HepG2 (cell line): ENCODE results near the gene SKP2. TPM values are rescaled to one million over a fixed set of nuclear protein-coding genes. Genes with fewer than 3 reads are reported as not detected.

Experiments
- ATAC-seq: fragments of 200-7000 bp; cut with Tn5 transposase; 3 replicates; pipeline ENCODE4 v1.9.1; 2020; ENCODE audit warnings: mild to moderate bottlenecking, moderate library complexity
- BruUV-seq: library from RNA; stranded (reverse); fragments of 400-500 nt; replicated peaks from 2 replicates; lab custom pipeline; 2021; lab: Mats Ljungman, UMichigan
- CTCF ChIA-PET: fragments of 300-600 bp; formaldehyde crosslinking; extraction: SDS; loops from one replicate; lab custom pipeline; 2021; ENCODE audit warnings: low total read pairs, inconsistent platforms, low intra/inter-chr PET ratio; lab: Yijun Ruan, JAX
- POLR2A ChIA-PET: fragments of 350-600 bp; sonication (Branson Sonifier 250); formaldehyde crosslinking; loops from one replicate; lab custom pipeline; 2020; ENCODE audit warnings: antibody characterized with exemption, inconsistent platforms; lab: Yijun Ruan, JAX
- DNase-seq: peaks from one replicate; pipeline ENCODE4 v3.0.0-alpha.2; 2015; ENCODE audit warnings: low spot score
- FAIRE-seq: peaks from 3 replicates; lab custom pipeline; 2011; peaks lifted over from hg19 to GRCh38; lab: Jason Lieb, UNC
- H2AFZ ChIP-seq: one replicate; pipeline ENCODE4 v1.6.1; 2011; ENCODE audit warnings: low read length, inconsistent platforms
- H3K27ac ChIP-seq: fragments of 300-600 bp; 3 replicates; pipeline ENCODE4 v1.8.0; 2011; ENCODE audit warnings: mixed run types, mild to moderate bottlenecking, mixed read lengths, low read length, inconsistent platforms; ENCODE audit not compliant: insufficient read depth; ENCODE audit errors: extremely low read length
- H3K27me3 ChIP-seq, 2 experiments: fragments of 200-600 bp in 1 of 2; 2 replicates in 1 of 2; 3 replicates in 1 of 2; pipeline versions ENCODE4 v1.6.0 to v1.8.0; 2011; ENCODE audit warnings: low read length in 2 of 2, mild to moderate bottlenecking in 2 of 2, moderate library complexity in 2 of 2, inconsistent platforms in 1 of 2; ENCODE audit not compliant: insufficient read depth in 2 of 2, control insufficient read depth in 1 of 2
- H3K36me3 ChIP-seq, 2 experiments: fragments of 200-600 bp in 1 of 2; replicated peaks in 1 of 2; 2 replicates in 1 of 2; 3 replicates in 1 of 2; pipeline versions ENCODE4 v1.5.1 to v1.8.0; 2011; ENCODE audit warnings: low read length in 2 of 2, inconsistent platforms in 1 of 2; ENCODE audit not compliant: insufficient read depth in 2 of 2, control insufficient read depth in 1 of 2
- H3K4me1 ChIP-seq: 2 replicates; pipeline ENCODE4 v1.5.1; 2012; ENCODE audit warnings: low read length, inconsistent platforms; ENCODE audit not compliant: insufficient read depth
- H3K4me2 ChIP-seq: 2 replicates; pipeline ENCODE4 v1.6.0; 2011; ENCODE audit warnings: low read depth, low read length, inconsistent platforms
- H3K4me3 ChIP-seq, 3 experiments: fragments of 200-600 bp in 1 of 3; sonication (generic), shearing (Covaris generic) in 1 of 3; replicated peaks in 1 of 3; 2 replicates each; pipeline ENCODE4 v1.5.1; 2011 to 2016; ENCODE audit warnings: low read length in 3 of 3, inconsistent platforms in 2 of 3, low read depth in 2 of 3, mild to moderate bottlenecking in 2 of 3, control low read depth in 1 of 3, mixed read lengths in 1 of 3; ENCODE audit not compliant: insufficient read depth in 1 of 3
- H3K79me2 ChIP-seq: one replicate; pipeline ENCODE4 v1.6.1; 2011; ENCODE audit warnings: low read length, inconsistent platforms; ENCODE audit not compliant: insufficient read depth
- H3K9ac ChIP-seq: 2 replicates; pipeline ENCODE4 v1.6.0; 2011; ENCODE audit warnings: mild to moderate bottlenecking, low read depth, low read length, inconsistent platforms; ENCODE audit not compliant: insufficient read depth
- H3K9me3 ChIP-seq: 2 replicates; pipeline ENCODE4 v1.5.1; 2012; ENCODE audit warnings: mild to moderate bottlenecking, low read length
- H4K20me1 ChIP-seq: 2 replicates; pipeline ENCODE4 v1.6.0; 2011; ENCODE audit warnings: inconsistent platforms, mild to moderate bottlenecking, low read length, moderate library complexity; ENCODE audit not compliant: insufficient read depth
- AHR ChIP-seq: IDR thresholded peaks from 2 replicates; pipeline ENCODE4 v1.6.1; 2018; ENCODE audit warnings: missing genetic modification reagents, missing compliant biosample characterization
- ARNT2 ChIP-seq: sonication (generic); formaldehyde crosslinking; IDR thresholded peaks from 2 replicates; pipeline ENCODE4 v1.8.0; 2022; ENCODE audit warnings: mild to moderate bottlenecking, low read depth, missing genetic modification reagents, moderate library complexity
- BCL6 ChIP-seq: IDR thresholded peaks from 2 replicates; pipeline ENCODE4 v1.6.1; 2016; ENCODE audit warnings: missing genetic modification reagents, missing compliant biosample characterization
- GZF1 ChIP-seq: sonication (generic); formaldehyde crosslinking; IDR thresholded peaks from 2 replicates; pipeline ENCODE4 v1.5.1; 2020; ENCODE audit warnings: mild to moderate bottlenecking, missing genetic modification reagents
- HCFC1 ChIP-seq: fragments of 150-350 bp; IDR thresholded peaks from 2 replicates; pipeline ENCODE4 v1.6.1; 2014; ENCODE audit warnings: low read depth, low read length
- HNF1A ChIP-seq, 2 experiments: sonication (generic) in 1 of 2; formaldehyde crosslinking in 1 of 2; IDR thresholded peaks; 2 replicates each; pipeline versions ENCODE4 v1.4.0 to v1.6.1; 2016 to 2020; ENCODE audit warnings: borderline replicate concordance in 1 of 2, low read depth in 1 of 2, mild to moderate bottlenecking in 1 of 2, missing genetic modification reagents in 1 of 2
- KDM4B ChIP-seq: sonication (generic); formaldehyde crosslinking; IDR thresholded peaks from 2 replicates; pipeline ENCODE4 v1.4.0; 2020; ENCODE audit warnings: missing genetic modification reagents
- PBX3 ChIP-seq: sonication (generic); formaldehyde crosslinking; IDR thresholded peaks from 2 replicates; pipeline ENCODE4 v1.8.1; 2023; ENCODE audit warnings: missing genetic modification reagents, inconsistent platforms, borderline replicate concordance
- SNAPC4 ChIP-seq: sonication (generic); formaldehyde crosslinking; IDR thresholded peaks from 2 replicates; pipeline ENCODE4 v1.4.0; 2020; ENCODE audit warnings: mild to moderate bottlenecking, missing genetic modification reagents
- ZBTB7A ChIP-seq: sonication (generic); formaldehyde crosslinking; IDR thresholded peaks from 2 replicates; pipeline ENCODE4 v1.8.0; 2022; ENCODE audit warnings: mild to moderate bottlenecking, missing genetic modification reagents
- ZNF292 ChIP-seq: sonication (generic); formaldehyde crosslinking; IDR thresholded peaks from 2 replicates; pipeline ENCODE4 v1.8.1; 2022; ENCODE audit warnings: mild to moderate bottlenecking, low read depth, missing genetic modification reagents, borderline replicate concordance
- ZNF766 ChIP-seq: sonication (generic); formaldehyde crosslinking; IDR thresholded peaks from 2 replicates; pipeline ENCODE4 v1.5.0; 2020; ENCODE audit warnings: missing genetic modification reagents, borderline replicate concordance
- ZNF839 ChIP-seq: sonication (generic); formaldehyde crosslinking; IDR thresholded peaks from 2 replicates; pipeline ENCODE4 v1.4.0; 2020; ENCODE audit warnings: missing genetic modification reagents, mild to moderate bottlenecking, borderline replicate concordance
- WGBS: methylation state at CpG from one replicate; pipeline ENCODE4 v1.1.6; 2017; ENCODE audit warnings: low lambda C conversion rate; 5-methylcytosine and 5-hydroxymethylcytosine counted together
- in situ Hi-C: cut with HindIII; loops from 2 replicates; pipeline ENCODE4 v1.10.0; 2017; ENCODE audit warnings: low pct_unique_long_range_greater_than_20kb; ENCODE audit not compliant: extremely low pct_ligation_motif_present
- intact Hi-C: fragments of 100-400 bp; cut with micrococcal nuclease; formaldehyde crosslinking; loops from one replicate; pipeline ENCODE4 v1.10.0; 2022; ENCODE audit not compliant: unreplicated experiment
- polyA plus RNA-seq, 8 experiments: library from polyadenylated mRNA; depleted of rRNA in 3 of 8; stranded (reverse) in 7 of 8; unstranded in 1 of 8; fragments of >200 nt; fragmentation: Illumina TruSeq in 4 of 8; extraction: Trizol in 4 of 8; gene quantifications; 2 replicates each; pipeline versions ENCODE4 v1.2.1 to v1.2.3, GENCODE V29; 2011 to 2016; ENCODE audit warnings: low read depth in 4 of 8, missing spikeins in 1 of 8, mixed read lengths in 1 of 8; ENCODE audit not compliant: insufficient read depth in 1 of 8
- total RNA-seq, 5 experiments: library from RNA; depleted of rRNA; stranded (reverse); fragments of >200 nt; fragmentation: Illumina TruSeq; extraction: Trizol; gene quantifications; 2 replicates each; pipeline ENCODE4 v1.2.3, GENCODE V29; 2016; ENCODE audit warnings: low read depth in 1 of 5

The SKP2 gene
- total and polyA plus RNA-seq, 2 of the 13 experiments (the other 11 are each of a cell fraction or from before 2014, with no cell fraction given), result 29.6 to 84.1 TPM

- TF ChIP-seq SNAPC4 (CRISPR knock-in tag), result no peak
- no peak for TF ChIP-seq ZNF292
These were observed 50.6 kb downstream of the SKP2 start (continued) for GRCh38 chr5:36202521-36202961.

GRCh38 chr5:36205329-36205728 lies 53.4 kb downstream of the SKP2 start:
- Histone ChIP-seq H2AFZ (no peak overlapping the region), H3K79me2 (no peaks in the 10 kb centered on the region), H3K36me3 (peaks cover 7 to 35% of the 10 kb centered on the region in 2 experiments), H3K4me3 (no peak overlapping the region), H3K27ac (no peak overlapping the region), H4K20me1 (no peaks in the 10 kb centered on the region), H3K9me3 (no peaks in the 10 kb centered on the region), H3K9ac (no peak overlapping the region), H3K4me2 (no peak overlapping the region), H3K4me1 (no peaks in the 10 kb centered on the region), H3K27me3 (no peaks in the 10 kb centered on the region)
- no peak for ATAC-seq
- in situ Hi-C loops (no loop called here), intact Hi-C loops (no loop called here)
- CTCF ChIA-PET, result no interaction called here
- WGBS, result 95% methylated on average over 2 of the region's 2 CpGs
- no peak for DNase-seq
- POLR2A ChIA-PET, result no interaction called here
- FAIRE-seq, result no peak
- BruUV-seq, result no TSS peak
- no peak for TF ChIP-seq ZNF766 (CRISPR knock-in tag)
- no peak for TF ChIP-seq ZNF839 (CRISPR knock-in tag)
- no peak for TF ChIP-seq GZF1
- no peak for TF ChIP-seq BCL6 (CRISPR knock-in tag)
- no peak for TF ChIP-seq HCFC1
- TF ChIP-seq KDM4B (CRISPR knock-in tag), result no peak
- TF ChIP-seq ARNT2 (CRISPR knock-in tag), result no peak
- no peak for TF ChIP-seq ZBTB7A (CRISPR knock-in tag)
- TF ChIP-seq AHR (CRISPR knock-in tag), result no peak
- no peak for TF ChIP-seq PBX3
- no peak for TF ChIP-seq HNF1A (IDR thresholded peaks at IDR 0.05; ENCODE audit: low read depth)
- TF ChIP-seq HNF1A (CRISPR knock-in tag; IDR thresholded peaks at IDR 0.05; ENCODE audit: borderline replicate concordance), result no peak
